Measurements from ENCODE around the gene C4orf51. TPM values are rescaled to one million over a fixed set of nuclear protein-coding genes. Genes with fewer than 3 reads are reported as not detected.

The C4orf51 gene
- total RNA-seq, 1 donor from 2014 or later: not detected

DNA sequence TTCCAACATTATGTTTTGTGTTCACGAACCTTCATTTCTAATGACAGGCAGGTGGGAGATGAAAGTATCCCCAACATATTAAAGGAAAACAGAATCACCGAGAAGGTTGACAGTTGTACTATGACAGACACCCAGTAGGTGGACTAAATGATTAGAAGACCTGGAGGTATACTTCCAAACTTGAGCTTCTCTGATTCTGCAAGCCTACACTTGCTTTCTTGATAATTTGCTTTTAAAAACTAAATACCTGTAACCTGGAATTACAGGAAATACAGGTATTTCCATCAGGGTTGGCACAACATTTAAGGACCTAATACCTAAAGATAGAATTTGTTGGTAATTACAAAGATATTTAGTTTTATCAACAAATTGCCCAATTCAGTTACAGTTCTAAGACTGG lies 43.4 kb downstream of the C4orf51 start:
- TF ChIP-seq, protein P1, sequence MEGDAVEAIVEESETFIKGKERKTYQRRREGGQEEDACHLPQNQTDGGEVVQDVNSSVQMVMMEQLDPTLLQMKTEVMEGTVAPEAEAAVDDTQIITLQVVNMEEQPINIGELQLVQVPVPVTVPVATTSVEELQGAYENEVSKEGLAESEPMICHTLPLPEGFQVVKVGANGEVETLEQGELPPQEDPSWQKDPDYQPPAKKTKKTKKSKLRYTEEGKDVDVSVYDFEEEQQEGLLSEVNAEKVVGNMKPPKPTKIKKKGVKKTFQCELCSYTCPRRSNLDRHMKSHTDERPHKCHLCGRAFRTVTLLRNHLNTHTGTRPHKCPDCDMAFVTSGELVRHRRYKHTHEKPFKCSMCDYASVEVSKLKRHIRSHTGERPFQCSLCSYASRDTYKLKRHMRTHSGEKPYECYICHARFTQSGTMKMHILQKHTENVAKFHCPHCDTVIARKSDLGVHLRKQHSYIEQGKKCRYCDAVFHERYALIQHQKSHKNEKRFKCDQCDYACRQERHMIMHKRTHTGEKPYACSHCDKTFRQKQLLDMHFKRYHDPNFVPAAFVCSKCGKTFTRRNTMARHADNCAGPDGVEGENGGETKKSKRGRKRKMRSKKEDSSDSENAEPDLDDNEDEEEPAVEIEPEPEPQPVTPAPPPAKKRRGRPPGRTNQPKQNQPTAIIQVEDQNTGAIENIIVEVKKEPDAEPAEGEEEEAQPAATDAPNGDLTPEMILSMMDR (IDR thresholded peaks at IDR 0.05): no peak
- Histone ChIP-seq H3K4me3 (no peak overlapping the region), H3K9me3 (no peaks in the 10 kb centered on the region), H3K36me3 (no peaks in the 10 kb centered on the region), H3K27ac (no peak overlapping the region), H3K4me1 (no peaks in the 10 kb centered on the region), H3K27me3 (no peaks in the 10 kb centered on the region)
- DNase-seq (ENCODE audit: low spot score in 2 of 2): no peak
- intact Hi-C loops (cut with DNase I): no loop called here

DNA sequence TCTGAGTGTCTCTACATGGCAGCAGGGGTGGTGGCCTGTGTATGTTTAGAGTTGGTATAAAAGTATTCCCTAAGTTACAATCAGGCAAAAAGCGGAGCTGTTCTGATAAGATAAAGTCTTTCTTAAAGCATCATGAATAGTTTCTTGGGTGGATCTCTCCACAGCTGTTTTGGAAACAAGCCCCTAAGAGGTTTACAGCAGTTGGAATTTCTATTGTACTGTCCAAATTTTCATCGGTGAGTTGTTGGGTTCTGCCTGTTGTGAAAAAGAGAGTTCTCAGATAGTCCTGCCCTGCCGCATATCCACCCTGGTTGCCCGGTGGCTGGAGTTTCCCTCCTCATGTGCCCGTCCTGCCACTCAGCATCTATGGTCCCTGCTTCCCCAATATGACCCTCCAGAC lies 50.1 kb downstream of the C4orf51 start:
- intact Hi-C loops (cut with DNase I): loop anchor here (5.0 kb wide), 2 partner anchors 447 to 792 kb away; partner anchors contain the start of genes LSM6 and SLC10A7
- no peaks in the 10 kb centered on the region for H3K9me3 ChIP-seq
- H3K27ac ChIP-seq: no peak overlapping the region
- H3K27me3 ChIP-seq: no peaks in the 10 kb centered on the region
- no peaks in the 10 kb centered on the region for H3K36me3 ChIP-seq
- TF ChIP-seq, protein P1 (IDR thresholded peaks at IDR 0.05): no peak
- H3K4me1 ChIP-seq: peaks cover 7 to 12% of the 10 kb centered on the region in 2 donors
- no peak overlapping the region for H3K4me3 ChIP-seq
- DNase-seq (ENCODE audit: low spot score in 2 of 2): no peak

DNA sequence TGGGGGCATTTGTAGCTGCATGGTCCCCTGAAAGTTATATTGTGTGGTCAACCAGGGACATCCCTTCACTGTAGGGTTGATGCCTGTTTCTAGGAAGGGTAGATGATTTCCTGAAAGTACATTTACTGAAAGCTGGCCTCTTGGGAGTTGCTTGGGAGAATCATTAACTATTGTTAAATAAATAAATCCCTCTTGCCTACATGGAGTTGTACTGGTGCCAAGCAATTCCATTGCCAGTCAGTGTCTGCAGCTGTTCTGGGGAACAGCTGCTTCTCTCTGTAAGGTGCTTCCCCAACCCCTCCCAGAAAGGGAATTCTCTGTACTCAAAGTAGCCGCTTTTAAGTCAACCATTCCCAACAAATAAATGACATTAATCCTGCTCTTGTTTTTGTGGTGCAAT lies 51.1 kb downstream of the C4orf51 start:
- intact Hi-C loops (cut with DNase I): loop anchor here (5.0 kb wide), 2 partner anchors 446 to 791 kb away; partner anchors contain the start of genes LSM6 and SLC10A7
- DNase-seq (ENCODE audit: low spot score in 2 of 2): no peak
- Histone ChIP-seq H3K36me3 (no peaks in the 10 kb centered on the region), H3K4me1 (peaks cover 11 to 22% of the 10 kb centered on the region in 2 donors), H3K27me3 (no peaks in the 10 kb centered on the region), H3K27ac (no peak overlapping the region), H3K4me3 (no peak overlapping the region), H3K9me3 (no peaks in the 10 kb centered on the region)
- TF ChIP-seq, protein P1 (IDR thresholded peaks at IDR 0.05): no peak

DNA sequence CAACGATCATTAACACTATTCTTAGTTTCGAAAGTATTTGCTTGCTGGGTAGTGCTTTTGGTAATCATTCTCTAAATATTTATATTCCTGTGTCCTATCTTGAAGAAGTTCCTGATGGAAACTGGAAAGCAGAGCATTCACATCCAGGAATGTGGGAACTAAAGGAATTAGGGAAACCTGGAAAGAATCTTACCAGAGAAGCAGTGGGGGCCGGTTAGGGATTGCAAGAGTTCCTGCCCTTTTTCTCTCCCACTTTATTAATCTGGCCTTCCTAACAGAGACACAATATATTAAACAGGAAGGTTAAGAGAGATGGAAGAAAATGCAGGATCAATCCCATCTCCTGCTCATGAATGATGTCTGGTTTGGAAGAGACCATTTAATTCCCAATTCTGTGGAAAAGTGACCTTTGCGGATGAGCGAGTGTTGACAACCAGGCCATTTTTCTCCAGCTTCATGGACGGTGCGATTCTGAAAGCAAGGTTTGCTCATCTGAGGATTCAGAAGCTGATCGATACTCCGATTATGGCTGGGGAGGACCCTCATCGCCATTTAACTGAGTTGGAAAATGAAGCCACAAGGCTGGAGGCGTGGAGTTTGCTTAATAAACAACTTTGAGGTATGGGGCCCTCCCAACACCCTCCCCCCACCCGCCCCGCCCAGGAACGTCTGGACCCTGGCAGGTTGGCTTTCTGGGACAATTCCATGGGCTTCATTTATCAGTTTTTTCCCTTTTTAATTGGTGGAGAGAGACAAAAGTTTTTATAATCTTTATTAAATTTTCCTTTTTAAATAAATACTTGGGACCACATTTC lies 52.3 kb downstream of the C4orf51 start:
- TF ChIP-seq, protein P1 (IDR thresholded peaks at IDR 0.05): no peak
- Histone ChIP-seq H3K4me1 (peaks cover 13 to 30% of the 10 kb centered on the region in 2 donors), H3K27me3 (no peaks in the 10 kb centered on the region), H3K4me3 (peak overlapping the region; percentile 74 to 77), H3K27ac (peak overlapping the region; percentile 99), H3K9me3 (no peaks in the 10 kb centered on the region), H3K36me3 (no peaks in the 10 kb centered on the region)
- intact Hi-C loops (cut with DNase I): loop anchor here (1.0 to 5.0 kb wide), 3 partner anchors 204 to 790 kb away; partner anchors contain the start of genes LSM6 and SLC10A7
- DNase-seq (ENCODE audit: low spot score in 2 of 2): no peak

DNA sequence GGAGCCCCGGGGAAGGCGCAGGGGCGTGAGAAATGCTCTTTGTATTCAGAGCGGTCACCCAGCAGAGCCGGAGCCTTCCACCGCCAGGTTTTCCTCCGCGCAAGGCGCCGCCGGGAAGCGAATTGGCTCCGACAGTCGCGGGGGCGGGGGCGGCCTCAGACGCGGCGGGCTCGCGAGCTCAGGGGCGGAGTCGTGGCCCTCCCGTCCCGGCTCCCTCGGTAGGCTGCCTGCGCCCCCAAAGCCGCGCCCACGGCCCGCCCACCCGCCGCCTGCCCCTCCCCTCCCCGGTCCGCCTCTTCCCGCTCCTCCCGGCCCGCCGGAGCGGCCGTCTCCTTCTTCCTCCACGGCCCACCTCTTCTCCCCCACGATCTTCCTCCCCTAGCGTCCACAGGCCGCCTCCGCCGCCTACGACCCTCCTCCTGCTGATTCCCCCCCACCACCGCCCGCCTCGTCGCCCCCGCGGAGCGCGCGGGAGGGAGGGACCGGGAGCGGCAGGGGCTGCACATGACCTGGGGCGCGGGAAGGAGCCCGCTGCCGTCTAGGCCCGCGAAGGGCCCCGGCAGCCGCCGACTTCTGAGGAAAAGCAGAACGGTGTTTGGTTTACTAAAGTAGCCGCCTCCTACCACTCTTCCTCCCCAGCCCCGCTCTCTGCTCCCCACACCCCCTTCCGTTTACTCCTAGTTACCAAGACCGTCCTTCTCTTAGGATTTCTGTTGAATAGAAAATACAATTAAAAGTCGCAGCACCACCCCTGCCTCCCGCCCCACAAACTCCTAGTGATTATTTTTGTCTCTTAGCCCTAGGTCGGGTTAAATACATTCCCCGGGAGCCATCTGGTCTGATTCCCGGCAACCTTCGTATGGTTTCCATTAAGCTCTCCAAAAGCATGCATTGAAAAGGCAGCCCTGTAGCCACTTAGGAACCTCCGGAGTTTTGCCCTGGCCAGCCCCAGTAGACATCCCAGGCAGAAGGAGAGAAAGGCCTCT lies 53.2 kb downstream of the C4orf51 start:
- Histone ChIP-seq H3K27me3 (no peaks in the 10 kb centered on the region), H3K9me3 (no peaks in the 10 kb centered on the region), H3K27ac (peak overlapping the region; percentile 99), H3K36me3 (no peaks in the 10 kb centered on the region), H3K4me1 (peaks cover 13 to 32% of the 10 kb centered on the region in 2 donors), H3K4me3 (peak overlapping the region; percentile 74 to 77)
- TF ChIP-seq, protein P1 (IDR thresholded peaks at IDR 0.05): peak in 1 of 3 experiments; percentile 5
- intact Hi-C loops (cut with DNase I): loop anchor here (1.0 to 5.0 kb wide), 3 partner anchors 203 to 789 kb away; partner anchors contain the start of genes LSM6 and SLC10A7
- DNase-seq (ENCODE audit: low spot score in 2 of 2): peak; percentile 75 to 98
